SKM-1 (cell line): Measurements from ENCODE around the gene AHSP.
"Not testable (repeated sequence)": the region's sequence is repeated elsewhere in the genome, so short reads cannot be mapped to it uniquely, and the experiment has no call there.

Experiments
- DNase-seq: peaks from one replicate; lab custom pipeline; 2025; ENCODE audit not compliant: unreplicated experiment; lab: John Stamatoyannopoulos, UW

The AHSP gene

DNA sequence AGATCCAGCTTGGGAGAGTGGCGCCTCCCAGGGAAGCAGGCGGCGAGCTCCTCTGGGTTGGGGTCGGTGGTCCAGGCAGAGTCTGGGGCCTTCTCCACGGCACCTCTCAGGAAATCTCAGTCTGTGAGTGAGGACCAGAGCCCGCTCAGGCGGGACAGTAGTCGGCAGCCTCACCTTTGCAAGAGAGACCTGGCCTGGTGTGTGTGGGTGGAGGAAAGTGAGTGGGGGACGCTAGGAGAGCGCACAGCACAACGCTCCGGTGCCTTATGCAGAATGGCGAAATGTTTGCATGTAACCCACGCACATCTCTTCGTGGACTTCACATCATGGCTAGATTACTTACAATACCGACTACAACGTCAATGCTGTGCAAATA, 2.2 kb downstream of the AHSP start:
- DNase-seq: no peak

DNA sequence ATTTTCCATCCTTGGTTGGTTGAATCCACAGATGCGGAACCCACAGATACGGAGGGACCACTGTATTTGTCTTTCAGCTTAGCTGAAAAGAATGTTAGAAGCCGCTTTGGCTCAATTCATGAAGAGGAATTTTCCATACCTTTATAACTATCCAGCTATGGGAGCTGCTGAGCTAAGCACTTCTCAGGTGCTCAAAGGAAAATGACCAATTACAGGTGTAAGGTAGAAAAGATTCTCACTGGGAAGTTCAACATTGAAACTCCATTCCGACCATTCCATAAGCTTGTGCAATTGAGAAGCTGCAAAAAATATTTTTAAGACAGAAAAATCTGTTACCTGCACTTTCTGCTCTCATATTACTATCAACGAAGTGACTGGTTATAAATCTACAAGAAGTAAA, 2.7 kb downstream of the AHSP start:
- DNase-seq: no peak

- no peak for DNase-seq
These were observed 3.4 kb downstream of the AHSP start for GRCh38 chr16:31531096-31531495.

DNA sequence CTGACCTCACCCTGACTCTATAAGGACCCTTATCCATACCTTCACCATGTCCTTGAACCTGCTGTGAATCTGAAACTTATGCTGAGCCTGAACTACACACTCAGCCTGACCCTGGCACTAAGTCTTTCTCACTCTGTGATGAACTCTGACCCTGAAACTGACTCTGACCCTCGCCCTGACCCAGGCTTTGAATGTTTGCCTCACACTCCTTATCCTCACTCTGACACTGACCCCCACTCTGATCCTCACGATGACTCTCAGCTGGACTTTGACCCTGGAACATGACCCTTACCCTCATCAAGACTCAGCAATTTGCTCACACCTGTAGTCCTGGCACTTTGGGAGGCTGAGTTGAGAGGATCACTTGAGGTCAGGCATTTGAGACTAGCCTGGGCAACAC, 4.4 kb downstream of the AHSP start:
- no peak for DNase-seq

GRCh38 chr16:31532896-31533295, 5.2 kb downstream of the AHSP start:
- DNase-seq: no peak

GRCh38 chr16:31535737-31536136, 8.0 kb downstream of the AHSP start:
- no peak for DNase-seq

DNA sequence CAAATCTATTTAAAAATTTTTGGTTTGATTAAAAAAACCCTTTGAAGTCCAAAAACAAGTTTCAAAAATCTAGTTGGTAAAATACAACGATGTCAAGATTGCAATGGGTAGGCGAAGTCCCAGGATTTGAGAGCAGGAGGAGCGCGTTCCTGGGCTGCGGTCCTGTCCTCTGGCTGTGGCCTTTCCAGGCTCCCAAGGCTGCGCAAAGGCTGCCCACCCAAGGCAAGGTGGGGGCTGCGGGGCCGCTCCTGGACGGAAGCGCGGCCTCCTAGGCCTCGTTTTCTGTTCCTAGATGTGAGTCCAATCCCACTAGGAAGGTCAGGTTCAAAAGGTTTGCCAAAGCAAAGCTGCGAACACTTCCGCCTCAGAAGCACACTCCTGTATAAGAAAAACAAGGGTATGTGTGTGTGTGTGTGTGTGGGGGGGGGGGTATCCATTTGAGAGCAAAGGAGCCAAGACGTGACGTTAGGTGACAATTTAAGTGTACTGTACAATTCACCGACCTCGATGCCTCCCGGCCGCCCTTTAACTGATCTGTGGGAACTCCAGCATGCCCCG, 9.2 kb downstream of the AHSP start:
- DNase-seq: no peak

GRCh38 chr16:31537362-31538242, 9.9 kb downstream of the AHSP start:
- DNase-seq: no peak

- DNase-seq: not testable (repeated sequence)
These were observed 10.5 kb downstream of the AHSP start for GRCh38 chr16:31538243-31538598.

GRCh38 chr16:31539762-31540161, 12.1 kb downstream of the AHSP start:
- not testable (repeated sequence) for DNase-seq

DNA sequence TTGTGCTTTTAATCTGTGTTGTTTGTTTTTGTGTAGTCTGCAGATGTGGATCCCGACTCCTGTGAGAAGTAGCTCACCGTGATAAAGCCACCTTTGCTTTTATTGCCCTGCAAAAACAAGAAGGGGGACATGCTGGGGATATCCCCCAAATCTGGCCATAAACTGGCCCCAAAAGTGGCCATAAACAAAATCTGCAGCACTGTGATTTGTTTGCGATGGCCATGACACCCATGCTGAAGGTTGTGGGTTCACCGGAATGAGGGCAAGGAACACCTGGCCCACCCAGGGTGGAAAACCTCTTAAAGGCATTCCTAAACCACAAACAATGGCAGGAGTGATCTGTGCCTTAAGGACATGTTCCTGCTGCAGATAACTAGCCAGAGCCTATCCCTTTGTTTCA, 15.1 kb downstream of the AHSP start:
- no peak for DNase-seq

- DNase-seq: no peak
These were observed 33.9 kb downstream of the AHSP start for GRCh38 chr16:31561426-31562233.

DNA sequence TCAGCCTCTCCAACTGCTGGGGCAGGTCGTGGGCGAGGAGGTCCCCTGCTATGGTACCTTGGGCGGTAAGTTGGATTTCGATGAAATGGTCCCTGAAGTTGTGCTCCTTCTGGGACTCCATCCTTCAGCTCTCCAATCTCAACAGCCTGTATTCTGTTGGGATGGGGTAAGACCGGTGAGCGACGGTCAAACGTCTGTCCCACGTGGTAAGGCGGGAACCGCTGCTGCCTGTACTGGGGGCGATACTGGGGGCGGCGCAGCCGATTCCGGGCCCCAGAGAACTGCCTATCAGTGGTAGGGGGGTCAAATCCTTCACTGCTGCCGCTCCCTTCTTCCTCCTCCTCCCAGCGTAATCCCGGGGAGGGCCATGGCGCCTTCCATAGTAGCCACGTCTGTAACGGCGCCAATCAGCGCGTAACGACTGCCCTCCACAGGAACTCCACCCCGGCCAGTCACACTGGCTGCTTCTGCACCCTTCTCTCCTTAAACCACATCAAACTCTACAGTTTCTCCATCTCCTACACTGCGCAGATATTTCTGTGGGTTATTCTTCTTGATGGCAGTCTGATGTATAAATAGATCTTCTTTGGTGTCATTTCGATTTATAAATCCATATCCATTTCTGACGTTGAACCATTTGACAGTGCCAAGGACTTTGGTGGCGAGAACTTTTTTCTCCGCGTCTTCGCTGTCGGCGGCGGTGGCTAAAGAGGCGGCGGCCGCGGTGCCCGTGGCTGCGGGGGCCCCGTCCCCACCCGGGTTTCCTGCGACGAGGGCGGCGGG, 41.1 kb downstream of the AHSP start:
- no peak for DNase-seq

DNA sequence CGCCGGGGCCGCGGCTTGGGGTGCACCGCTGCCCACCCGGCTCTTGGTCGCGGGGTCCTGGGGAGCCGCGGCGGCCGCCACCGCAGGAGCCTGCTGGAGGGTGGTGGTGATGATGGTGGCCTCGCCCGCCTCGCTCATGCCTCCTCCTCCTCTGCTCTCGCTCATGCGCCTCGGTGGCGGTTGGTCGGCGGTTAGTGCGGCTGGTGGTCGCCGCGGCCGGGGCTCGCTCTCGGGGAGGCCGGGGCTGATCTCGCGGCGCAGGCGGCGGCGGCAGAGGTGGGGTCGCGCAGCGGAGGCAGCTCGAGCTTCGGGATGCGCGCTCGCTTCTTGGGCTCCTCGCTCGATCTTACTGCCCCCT, 41.6 kb downstream of the AHSP start:
- DNase-seq: no peak

GRCh38 chr16:31572821-31573220, 45.1 kb downstream of the AHSP start:
- DNase-seq: no peak

DNA sequence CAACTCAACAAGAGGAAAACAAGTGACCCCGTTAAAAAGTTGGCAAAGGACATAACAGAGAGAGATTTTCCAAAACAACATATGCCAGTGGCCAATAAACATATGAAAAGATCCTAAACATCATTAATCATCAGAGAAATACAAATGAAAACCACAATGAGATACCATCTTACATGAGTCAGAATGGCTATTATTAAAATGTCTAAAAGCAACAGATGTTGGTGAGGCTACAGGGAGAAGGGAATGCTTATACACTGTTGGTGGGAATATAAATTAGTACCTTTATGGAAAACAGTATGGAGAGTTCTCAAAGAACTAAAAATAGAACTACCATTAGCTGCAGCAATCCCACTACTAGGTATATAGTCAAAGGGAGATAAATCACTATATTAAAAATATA, 46.5 kb downstream of the AHSP start:
- not testable (repeated sequence) for DNase-seq

- no peak for DNase-seq
These were observed 49.7 kb downstream of the AHSP start for GRCh38 chr16:31577411-31577810.
